Measurements from ENCODE around the gene RPL36AL. TPM values are rescaled to one million over a fixed set of nuclear protein-coding genes. Genes with fewer than 3 reads are reported as not detected.

RPL36AL gene
- total and polyA plus RNA-seq, 2 experiments from 2014 or later, result 122 to 723 TPM

DNA sequence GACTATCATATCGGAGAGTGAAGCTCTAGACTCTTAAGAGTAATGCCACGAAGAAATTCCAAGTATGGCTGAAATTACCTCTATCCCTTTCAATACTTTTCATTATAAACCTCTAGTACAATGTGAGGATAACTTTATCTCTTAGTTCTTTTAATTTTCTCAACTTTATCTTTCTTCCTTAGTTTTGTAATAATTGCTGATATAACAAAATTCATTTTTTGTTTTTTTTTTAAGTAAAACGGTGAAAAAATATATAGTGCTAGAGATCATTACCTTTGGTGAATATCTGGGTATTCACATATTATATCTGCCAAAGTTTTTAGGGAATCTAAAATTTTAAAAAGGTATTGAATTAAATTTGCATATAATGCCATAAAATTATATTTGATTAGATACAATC, 34.1 kb upstream of the RPL36AL start (continued):
- TF ChIP-seq, protein P1, sequence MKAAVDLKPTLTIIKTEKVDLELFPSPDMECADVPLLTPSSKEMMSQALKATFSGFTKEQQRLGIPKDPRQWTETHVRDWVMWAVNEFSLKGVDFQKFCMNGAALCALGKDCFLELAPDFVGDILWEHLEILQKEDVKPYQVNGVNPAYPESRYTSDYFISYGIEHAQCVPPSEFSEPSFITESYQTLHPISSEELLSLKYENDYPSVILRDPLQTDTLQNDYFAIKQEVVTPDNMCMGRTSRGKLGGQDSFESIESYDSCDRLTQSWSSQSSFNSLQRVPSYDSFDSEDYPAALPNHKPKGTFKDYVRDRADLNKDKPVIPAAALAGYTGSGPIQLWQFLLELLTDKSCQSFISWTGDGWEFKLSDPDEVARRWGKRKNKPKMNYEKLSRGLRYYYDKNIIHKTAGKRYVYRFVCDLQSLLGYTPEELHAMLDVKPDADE (IDR thresholded peaks at IDR 0.05), result no peak
- TF ChIP-seq EZH2phosphoT487 (IDR thresholded peaks at IDR 0.05; ENCODE audit: unreplicated experiment), result no peak

DNA sequence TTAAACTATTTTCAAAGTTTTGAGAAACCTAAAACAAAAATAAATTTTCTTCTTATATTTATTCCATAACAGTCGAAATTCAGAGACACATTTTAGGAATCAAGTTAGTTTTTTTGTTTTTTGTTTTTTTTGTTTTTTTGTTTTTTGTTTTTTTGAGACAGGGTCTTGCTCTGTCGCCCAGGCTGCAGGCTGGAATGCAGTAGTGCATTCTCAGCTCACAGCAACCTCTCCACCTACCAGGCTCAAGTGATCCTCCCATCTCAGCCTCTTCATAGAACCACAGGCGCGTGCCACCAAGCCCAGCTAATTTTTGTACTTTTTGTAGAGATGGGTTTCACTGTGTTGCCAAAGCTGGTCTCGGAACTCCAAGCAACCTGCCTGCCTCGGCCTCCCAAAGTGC, 33.1 kb upstream of the RPL36AL start:
- TF ChIP-seq EZH2 (IDR thresholded peaks at IDR 0.05; ENCODE audit: low read depth, unreplicated experiment), result no peak
- no peak for TF ChIP-seq EZH2phosphoT487 (IDR thresholded peaks at IDR 0.05; ENCODE audit: unreplicated experiment)
- TF ChIP-seq, protein P2, sequence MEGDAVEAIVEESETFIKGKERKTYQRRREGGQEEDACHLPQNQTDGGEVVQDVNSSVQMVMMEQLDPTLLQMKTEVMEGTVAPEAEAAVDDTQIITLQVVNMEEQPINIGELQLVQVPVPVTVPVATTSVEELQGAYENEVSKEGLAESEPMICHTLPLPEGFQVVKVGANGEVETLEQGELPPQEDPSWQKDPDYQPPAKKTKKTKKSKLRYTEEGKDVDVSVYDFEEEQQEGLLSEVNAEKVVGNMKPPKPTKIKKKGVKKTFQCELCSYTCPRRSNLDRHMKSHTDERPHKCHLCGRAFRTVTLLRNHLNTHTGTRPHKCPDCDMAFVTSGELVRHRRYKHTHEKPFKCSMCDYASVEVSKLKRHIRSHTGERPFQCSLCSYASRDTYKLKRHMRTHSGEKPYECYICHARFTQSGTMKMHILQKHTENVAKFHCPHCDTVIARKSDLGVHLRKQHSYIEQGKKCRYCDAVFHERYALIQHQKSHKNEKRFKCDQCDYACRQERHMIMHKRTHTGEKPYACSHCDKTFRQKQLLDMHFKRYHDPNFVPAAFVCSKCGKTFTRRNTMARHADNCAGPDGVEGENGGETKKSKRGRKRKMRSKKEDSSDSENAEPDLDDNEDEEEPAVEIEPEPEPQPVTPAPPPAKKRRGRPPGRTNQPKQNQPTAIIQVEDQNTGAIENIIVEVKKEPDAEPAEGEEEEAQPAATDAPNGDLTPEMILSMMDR (conservative IDR thresholded peaks at IDR 0.05; ENCODE audit: low read depth in 2 of 2), result no peak
- TF ChIP-seq, protein P3, sequence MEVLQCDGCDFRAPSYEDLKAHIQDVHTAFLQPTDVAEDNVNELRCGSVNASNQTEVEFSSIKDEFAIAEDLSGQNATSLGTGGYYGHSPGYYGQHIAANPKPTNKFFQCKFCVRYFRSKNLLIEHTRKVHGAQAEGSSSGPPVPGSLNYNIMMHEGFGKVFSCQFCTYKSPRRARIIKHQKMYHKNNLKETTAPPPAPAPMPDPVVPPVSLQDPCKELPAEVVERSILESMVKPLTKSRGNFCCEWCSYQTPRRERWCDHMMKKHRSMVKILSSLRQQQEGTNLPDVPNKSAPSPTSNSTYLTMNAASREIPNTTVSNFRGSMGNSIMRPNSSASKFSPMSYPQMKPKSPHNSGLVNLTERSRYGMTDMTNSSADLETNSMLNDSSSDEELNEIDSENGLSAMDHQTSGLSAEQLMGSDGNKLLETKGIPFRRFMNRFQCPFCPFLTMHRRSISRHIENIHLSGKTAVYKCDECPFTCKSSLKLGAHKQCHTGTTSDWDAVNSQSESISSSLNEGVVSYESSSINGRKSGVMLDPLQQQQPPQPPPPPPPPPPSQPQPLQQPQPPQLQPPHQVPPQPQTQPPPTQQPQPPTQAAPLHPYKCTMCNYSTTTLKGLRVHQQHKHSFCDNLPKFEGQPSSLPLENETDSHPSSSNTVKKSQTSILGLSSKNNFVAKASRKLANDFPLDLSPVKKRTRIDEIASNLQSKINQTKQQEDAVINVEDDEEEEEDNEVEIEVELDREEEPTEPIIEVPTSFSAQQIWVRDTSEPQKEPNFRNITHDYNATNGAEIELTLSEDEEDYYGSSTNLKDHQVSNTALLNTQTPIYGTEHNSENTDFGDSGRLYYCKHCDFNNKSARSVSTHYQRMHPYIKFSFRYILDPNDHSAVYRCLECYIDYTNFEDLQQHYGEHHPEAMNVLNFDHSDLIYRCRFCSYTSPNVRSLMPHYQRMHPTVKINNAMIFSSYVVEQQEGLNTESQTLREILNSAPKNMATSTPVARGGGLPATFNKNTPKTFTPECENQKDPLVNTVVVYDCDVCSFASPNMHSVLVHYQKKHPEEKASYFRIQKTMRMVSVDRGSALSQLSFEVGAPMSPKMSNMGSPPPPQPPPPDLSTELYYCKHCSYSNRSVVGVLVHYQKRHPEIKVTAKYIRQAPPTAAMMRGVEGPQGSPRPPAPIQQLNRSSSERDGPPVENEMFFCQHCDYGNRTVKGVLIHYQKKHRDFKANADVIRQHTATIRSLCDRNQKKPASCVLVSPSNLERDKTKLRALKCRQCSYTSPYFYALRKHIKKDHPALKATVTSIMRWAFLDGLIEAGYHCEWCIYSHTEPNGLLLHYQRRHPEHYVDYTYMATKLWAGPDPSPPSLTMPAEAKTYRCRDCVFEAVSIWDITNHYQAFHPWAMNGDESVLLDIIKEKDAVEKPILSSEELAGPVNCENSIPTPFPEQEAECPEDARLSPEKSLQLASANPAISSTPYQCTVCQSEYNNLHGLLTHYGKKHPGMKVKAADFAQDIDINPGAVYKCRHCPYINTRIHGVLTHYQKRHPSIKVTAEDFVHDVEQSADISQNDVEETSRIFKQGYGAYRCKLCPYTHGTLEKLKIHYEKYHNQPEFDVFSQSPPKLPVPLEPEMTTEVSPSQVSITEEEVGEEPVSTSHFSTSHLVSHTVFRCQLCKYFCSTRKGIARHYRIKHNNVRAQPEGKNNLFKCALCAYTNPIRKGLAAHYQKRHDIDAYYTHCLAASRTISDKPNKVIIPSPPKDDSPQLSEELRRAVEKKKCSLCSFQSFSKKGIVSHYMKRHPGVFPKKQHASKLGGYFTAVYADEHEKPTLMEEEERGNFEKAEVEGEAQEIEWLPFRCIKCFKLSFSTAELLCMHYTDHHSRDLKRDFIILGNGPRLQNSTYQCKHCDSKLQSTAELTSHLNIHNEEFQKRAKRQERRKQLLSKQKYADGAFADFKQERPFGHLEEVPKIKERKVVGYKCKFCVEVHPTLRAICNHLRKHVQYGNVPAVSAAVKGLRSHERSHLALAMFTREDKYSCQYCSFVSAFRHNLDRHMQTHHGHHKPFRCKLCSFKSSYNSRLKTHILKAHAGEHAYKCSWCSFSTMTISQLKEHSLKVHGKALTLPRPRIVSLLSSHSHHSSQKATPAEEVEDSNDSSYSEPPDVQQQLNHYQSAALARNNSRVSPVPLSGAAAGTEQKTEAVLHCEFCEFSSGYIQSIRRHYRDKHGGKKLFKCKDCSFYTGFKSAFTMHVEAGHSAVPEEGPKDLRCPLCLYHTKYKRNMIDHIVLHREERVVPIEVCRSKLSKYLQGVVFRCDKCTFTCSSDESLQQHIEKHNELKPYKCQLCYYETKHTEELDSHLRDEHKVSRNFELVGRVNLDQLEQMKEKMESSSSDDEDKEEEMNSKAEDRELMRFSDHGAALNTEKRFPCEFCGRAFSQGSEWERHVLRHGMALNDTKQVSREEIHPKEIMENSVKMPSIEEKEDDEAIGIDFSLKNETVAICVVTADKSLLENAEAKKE (CRISPR knock-in tag; IDR thresholded peaks at IDR 0.05), result no peak
- TF ChIP-seq CREB1 (CRISPR knock-in tag; IDR thresholded peaks at IDR 0.05; ENCODE audit: low read depth), result no peak
- Mint-ChIP-seq H3K4me1 (no peaks in the 10 kb centered on the region), H3K4me3 (no peak overlapping the region), H3K27me3 (ENCODE audit: insufficient read depth, low read depth, poor library complexity) (peaks cover 3% of the 10 kb centered on the region), H3K36me3 (ENCODE audit: low read depth) (peaks cover 20% of the 10 kb centered on the region), H3K27ac (no peak overlapping the region), H3K9me3 (no peaks in the 10 kb centered on the region)
- H3K4me1 ChIP-seq (ENCODE audit: insufficient read depth), result no peaks in the 10 kb centered on the region
- H3K9me2 ChIP-seq (ENCODE audit: insufficient read depth), result no peaks in the 10 kb centered on the region
- no peak overlapping the region for H3K4me3 ChIP-seq
- no peak overlapping the region for H3K27ac ChIP-seq (ENCODE audit: low read depth)
- H3K27me3 ChIP-seq (ENCODE audit: insufficient read depth), result no peaks in the 10 kb centered on the region
- H3K79me2 ChIP-seq (replicated peaks; ENCODE audit: insufficient read depth), result no peaks in the 10 kb centered on the region
- no peak for DNase-seq (ENCODE audit: low spot score)
- no peak overlapping the region for H3K4me2 ChIP-seq
- peaks cover 14% of the 10 kb centered on the region for H3K36me3 ChIP-seq (ENCODE audit: insufficient read depth)
- no peak for ATAC-seq
- H3F3A ChIP-seq (replicated peaks; ENCODE audit: low read depth), result no peaks in the 10 kb centered on the region
- H2AFZ ChIP-seq, result no peak overlapping the region
- H4K20me1 ChIP-seq (replicated peaks; ENCODE audit: insufficient read depth), result peaks cover 8% of the 10 kb centered on the region; the same call in 1 of the 2 replicates

All from GM23338 (cell line).